Tibial nerve (tissue), 3 donors: ENCODE data around the gene VIT.

Source experiments
- POLR2A ChIP-seq, 2 donors: fragments of 450-650 bp; IDR thresholded peaks; one replicate each; pipeline ENCODE4 v1.6.1; 2017; ENCODE audit warnings: antibody characterized with exemption in 2 of 2, mild to moderate bottlenecking in 2 of 2, moderate library complexity in 2 of 2
- TF ChIP-seq, protein P1 (sequence below), 5 experiments: fragments of 200-600 bp in 3 of 5; fragments of 450-650 bp in 2 of 5; sonication (generic) in 3 of 5; IDR thresholded peaks; one replicate each; pipeline ENCODE4 v1.5.1; 2016 to 2019; ENCODE audit warnings: antibody characterized with exemption in 5 of 5, mild to moderate bottlenecking in 3 of 5, moderate library complexity in 2 of 5

- TF ChIP-seq, protein P1, sequence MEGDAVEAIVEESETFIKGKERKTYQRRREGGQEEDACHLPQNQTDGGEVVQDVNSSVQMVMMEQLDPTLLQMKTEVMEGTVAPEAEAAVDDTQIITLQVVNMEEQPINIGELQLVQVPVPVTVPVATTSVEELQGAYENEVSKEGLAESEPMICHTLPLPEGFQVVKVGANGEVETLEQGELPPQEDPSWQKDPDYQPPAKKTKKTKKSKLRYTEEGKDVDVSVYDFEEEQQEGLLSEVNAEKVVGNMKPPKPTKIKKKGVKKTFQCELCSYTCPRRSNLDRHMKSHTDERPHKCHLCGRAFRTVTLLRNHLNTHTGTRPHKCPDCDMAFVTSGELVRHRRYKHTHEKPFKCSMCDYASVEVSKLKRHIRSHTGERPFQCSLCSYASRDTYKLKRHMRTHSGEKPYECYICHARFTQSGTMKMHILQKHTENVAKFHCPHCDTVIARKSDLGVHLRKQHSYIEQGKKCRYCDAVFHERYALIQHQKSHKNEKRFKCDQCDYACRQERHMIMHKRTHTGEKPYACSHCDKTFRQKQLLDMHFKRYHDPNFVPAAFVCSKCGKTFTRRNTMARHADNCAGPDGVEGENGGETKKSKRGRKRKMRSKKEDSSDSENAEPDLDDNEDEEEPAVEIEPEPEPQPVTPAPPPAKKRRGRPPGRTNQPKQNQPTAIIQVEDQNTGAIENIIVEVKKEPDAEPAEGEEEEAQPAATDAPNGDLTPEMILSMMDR (IDR thresholded peaks at IDR 0.05): no peak
- TF ChIP-seq POLR2A (IDR thresholded peaks at IDR 0.05): no peak
Measured at GRCh38 chr2:36754578-36754977, 58.1 kb downstream of the VIT start.
